ENCODE results near the gene VPS9D1. TPM values are rescaled to one million over a fixed set of nuclear protein-coding genes. Genes with fewer than 3 reads are reported as not detected.

Gene VPS9D1
- total RNA-seq, 1 experiment from 2014 or later: 4.2 TPM

DNA sequence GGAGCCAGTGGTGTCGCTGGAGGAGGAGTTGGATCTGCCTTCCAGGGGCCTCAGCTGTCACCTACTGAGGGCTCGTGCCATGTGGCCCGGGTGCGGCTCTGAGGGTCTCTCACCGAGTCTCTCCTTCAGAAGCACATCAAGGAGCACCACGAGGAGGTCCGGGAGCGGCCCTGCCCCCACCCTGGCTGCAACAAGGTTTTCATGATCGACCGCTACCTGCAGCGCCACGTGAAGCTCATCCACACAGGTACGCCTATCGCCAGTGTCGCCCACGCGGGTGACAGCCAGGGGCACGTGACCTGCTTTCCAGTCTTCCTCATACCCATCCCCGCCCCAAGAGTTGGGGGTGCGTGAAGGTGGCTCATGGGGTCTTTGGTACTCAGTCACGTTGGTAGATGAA is 13.1 kb upstream of the VPS9D1 start (continued):
- TF ChIP-seq, protein P1, sequence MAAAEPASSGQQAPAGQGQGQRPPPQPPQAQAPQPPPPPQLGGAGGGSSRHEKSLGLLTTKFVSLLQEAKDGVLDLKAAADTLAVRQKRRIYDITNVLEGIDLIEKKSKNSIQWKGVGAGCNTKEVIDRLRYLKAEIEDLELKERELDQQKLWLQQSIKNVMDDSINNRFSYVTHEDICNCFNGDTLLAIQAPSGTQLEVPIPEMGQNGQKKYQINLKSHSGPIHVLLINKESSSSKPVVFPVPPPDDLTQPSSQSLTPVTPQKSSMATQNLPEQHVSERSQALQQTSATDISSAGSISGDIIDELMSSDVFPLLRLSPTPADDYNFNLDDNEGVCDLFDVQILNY (CRISPR knock-in tag; IDR thresholded peaks at IDR 0.05): no peak
- TF ChIP-seq ZBTB21 (CRISPR knock-in tag; IDR thresholded peaks at IDR 0.05; ENCODE audit: borderline replicate concordance): no peak
- TF ChIP-seq NFE2L1 (CRISPR knock-in tag; IDR thresholded peaks at IDR 0.05): no peak
- TF ChIP-seq, protein P2, sequence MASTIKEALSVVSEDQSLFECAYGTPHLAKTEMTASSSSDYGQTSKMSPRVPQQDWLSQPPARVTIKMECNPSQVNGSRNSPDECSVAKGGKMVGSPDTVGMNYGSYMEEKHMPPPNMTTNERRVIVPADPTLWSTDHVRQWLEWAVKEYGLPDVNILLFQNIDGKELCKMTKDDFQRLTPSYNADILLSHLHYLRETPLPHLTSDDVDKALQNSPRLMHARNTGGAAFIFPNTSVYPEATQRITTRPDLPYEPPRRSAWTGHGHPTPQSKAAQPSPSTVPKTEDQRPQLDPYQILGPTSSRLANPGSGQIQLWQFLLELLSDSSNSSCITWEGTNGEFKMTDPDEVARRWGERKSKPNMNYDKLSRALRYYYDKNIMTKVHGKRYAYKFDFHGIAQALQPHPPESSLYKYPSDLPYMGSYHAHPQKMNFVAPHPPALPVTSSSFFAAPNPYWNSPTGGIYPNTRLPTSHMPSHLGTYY (CRISPR knock-in tag; IDR thresholded peaks at IDR 0.05): no peak

DNA sequence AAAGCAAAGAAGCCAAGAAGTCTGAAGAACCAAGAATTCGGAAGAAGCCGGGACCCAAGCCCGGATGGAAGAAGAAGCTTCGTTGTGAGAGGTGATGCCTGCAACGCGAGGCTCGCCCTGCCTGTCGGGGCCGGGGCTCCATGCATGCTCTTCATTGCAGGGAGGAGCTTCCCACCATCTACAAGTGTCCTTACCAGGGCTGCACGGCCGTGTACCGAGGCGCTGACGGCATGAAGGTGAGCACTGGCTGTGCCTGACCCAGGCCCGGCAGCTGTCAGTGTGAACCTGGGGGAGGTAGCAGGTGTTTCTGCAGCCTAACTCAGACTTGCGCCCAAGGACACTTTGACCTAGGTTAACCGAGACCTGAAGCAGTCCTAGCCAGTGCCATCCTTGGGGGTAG is 12.6 kb upstream of the VPS9D1 start:
- POLR2A ChIA-PET: no interaction called here
- Mint-ChIP-seq H3K27me3 (ENCODE audit: low read depth) (no peaks in the 10 kb centered on the region; the same call in 1 of the 2 replicates), H3K9me3 (peaks cover 5% of the 10 kb centered on the region; the same call in 1 of the 2 replicates), H3K4me3 (no peak overlapping the region), H3K27ac (no peak overlapping the region), H3K36me3 (peaks cover 55% of the 10 kb centered on the region), H3K4me1 (peaks cover 13% of the 10 kb centered on the region)
- no peak for DNase-seq (ENCODE audit: low spot score)
- TF ChIP-seq ZNF121 (CRISPR knock-in tag; IDR thresholded peaks at IDR 0.05) (no peak), ZNF416 (CRISPR knock-in tag; IDR thresholded peaks at IDR 0.05) (no peak), NFE2L1 (CRISPR knock-in tag; IDR thresholded peaks at IDR 0.05) (no peak), JAZF1 (CRISPR knock-in tag; IDR thresholded peaks at IDR 0.05) (no peak), ZNF219 (CRISPR knock-in tag; IDR thresholded peaks at IDR 0.05; ENCODE audit: borderline replicate concordance) (no peak), ATF1 (CRISPR knock-in tag; IDR thresholded peaks at IDR 0.05) (no peak), ZNF263 (CRISPR knock-in tag; IDR thresholded peaks at IDR 0.05; ENCODE audit: low read depth) (no peak), CREB1 (CRISPR knock-in tag; IDR thresholded peaks at IDR 0.05) (no peak), NR2C2 (CRISPR knock-in tag; IDR thresholded peaks at IDR 0.05) (no peak), FOXK1 (CRISPR knock-in tag; IDR thresholded peaks at IDR 0.05) (no peak), GRHL2 (CRISPR knock-in tag; IDR thresholded peaks at IDR 0.05; ENCODE audit: insufficient replicate concordance, severe bottlenecking) (no peak), NR3C1 (CRISPR knock-in tag; conservative IDR thresholded peaks at IDR 0.05; ENCODE audit: low read depth) (no peak), ETV6 (CRISPR knock-in tag; IDR thresholded peaks at IDR 0.05) (no peak), ELF4 (CRISPR knock-in tag; IDR thresholded peaks at IDR 0.05; ENCODE audit: low read depth) (no peak)
- TF ChIP-seq, protein P3, sequence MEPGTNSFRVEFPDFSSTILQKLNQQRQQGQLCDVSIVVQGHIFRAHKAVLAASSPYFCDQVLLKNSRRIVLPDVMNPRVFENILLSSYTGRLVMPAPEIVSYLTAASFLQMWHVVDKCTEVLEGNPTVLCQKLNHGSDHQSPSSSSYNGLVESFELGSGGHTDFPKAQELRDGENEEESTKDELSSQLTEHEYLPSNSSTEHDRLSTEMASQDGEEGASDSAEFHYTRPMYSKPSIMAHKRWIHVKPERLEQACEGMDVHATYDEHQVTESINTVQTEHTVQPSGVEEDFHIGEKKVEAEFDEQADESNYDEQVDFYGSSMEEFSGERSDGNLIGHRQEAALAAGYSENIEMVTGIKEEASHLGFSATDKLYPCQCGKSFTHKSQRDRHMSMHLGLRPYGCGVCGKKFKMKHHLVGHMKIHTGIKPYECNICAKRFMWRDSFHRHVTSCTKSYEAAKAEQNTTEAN (CRISPR knock-in tag; IDR thresholded peaks at IDR 0.05): no peak
- TF ChIP-seq, protein P4, sequence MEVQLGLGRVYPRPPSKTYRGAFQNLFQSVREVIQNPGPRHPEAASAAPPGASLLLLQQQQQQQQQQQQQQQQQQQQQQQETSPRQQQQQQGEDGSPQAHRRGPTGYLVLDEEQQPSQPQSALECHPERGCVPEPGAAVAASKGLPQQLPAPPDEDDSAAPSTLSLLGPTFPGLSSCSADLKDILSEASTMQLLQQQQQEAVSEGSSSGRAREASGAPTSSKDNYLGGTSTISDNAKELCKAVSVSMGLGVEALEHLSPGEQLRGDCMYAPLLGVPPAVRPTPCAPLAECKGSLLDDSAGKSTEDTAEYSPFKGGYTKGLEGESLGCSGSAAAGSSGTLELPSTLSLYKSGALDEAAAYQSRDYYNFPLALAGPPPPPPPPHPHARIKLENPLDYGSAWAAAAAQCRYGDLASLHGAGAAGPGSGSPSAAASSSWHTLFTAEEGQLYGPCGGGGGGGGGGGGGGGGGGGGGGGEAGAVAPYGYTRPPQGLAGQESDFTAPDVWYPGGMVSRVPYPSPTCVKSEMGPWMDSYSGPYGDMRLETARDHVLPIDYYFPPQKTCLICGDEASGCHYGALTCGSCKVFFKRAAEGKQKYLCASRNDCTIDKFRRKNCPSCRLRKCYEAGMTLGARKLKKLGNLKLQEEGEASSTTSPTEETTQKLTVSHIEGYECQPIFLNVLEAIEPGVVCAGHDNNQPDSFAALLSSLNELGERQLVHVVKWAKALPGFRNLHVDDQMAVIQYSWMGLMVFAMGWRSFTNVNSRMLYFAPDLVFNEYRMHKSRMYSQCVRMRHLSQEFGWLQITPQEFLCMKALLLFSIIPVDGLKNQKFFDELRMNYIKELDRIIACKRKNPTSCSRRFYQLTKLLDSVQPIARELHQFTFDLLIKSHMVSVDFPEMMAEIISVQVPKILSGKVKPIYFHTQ (CRISPR knock-in tag; IDR thresholded peaks at IDR 0.05): no peak
- TF ChIP-seq, protein P5, sequence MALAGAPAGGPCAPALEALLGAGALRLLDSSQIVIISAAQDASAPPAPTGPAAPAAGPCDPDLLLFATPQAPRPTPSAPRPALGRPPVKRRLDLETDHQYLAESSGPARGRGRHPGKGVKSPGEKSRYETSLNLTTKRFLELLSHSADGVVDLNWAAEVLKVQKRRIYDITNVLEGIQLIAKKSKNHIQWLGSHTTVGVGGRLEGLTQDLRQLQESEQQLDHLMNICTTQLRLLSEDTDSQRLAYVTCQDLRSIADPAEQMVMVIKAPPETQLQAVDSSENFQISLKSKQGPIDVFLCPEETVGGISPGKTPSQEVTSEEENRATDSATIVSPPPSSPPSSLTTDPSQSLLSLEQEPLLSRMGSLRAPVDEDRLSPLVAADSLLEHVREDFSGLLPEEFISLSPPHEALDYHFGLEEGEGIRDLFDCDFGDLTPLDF (CRISPR knock-in tag; IDR thresholded peaks at IDR 0.05): no peak
- TF ChIP-seq, protein P6, sequence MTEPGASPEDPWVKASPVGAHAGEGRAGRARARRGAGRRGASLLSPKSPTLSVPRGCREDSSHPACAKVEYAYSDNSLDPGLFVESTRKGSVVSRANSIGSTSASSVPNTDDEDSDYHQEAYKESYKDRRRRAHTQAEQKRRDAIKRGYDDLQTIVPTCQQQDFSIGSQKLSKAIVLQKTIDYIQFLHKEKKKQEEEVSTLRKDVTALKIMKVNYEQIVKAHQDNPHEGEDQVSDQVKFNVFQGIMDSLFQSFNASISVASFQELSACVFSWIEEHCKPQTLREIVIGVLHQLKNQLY (CRISPR knock-in tag; IDR thresholded peaks at IDR 0.05): no peak
- TF ChIP-seq, protein P7, sequence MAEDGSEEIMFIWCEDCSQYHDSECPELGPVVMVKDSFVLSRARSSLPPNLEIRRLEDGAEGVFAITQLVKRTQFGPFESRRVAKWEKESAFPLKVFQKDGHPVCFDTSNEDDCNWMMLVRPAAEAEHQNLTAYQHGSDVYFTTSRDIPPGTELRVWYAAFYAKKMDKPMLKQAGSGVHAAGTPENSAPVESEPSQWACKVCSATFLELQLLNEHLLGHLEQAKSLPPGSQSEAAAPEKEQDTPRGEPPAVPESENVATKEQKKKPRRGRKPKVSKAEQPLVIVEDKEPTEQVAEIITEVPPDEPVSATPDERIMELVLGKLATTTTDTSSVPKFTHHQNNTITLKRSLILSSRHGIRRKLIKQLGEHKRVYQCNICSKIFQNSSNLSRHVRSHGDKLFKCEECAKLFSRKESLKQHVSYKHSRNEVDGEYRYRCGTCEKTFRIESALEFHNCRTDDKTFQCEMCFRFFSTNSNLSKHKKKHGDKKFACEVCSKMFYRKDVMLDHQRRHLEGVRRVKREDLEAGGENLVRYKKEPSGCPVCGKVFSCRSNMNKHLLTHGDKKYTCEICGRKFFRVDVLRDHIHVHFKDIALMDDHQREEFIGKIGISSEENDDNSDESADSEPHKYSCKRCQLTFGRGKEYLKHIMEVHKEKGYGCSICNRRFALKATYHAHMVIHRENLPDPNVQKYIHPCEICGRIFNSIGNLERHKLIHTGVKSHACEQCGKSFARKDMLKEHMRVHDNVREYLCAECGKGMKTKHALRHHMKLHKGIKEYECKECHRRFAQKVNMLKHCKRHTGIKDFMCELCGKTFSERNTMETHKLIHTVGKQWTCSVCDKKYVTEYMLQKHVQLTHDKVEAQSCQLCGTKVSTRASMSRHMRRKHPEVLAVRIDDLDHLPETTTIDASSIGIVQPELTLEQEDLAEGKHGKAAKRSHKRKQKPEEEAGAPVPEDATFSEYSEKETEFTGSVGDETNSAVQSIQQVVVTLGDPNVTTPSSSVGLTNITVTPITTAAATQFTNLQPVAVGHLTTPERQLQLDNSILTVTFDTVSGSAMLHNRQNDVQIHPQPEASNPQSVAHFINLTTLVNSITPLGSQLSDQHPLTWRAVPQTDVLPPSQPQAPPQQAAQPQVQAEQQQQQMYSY (CRISPR knock-in tag; IDR thresholded peaks at IDR 0.05): no peak
- CTCF ChIA-PET: interaction anchor here (0.6 kb wide), 1 partner anchor 45 kb away, joined by 3 read pairs; no protein-coding TSS in a partner anchor
- ATAC-seq: no peak

Data from WTC11 (cell line).